Choroid plexus epithelial cell (primary cell): ENCODE measurements around the gene RGS7.

Experiments used
- DNase-seq: peaks from one replicate; pipeline ENCODE4 v3.0.0-alpha.2; 2010; ENCODE audit warnings: low read depth
- H3K4me3 ChIP-seq: 2 replicates; pipeline ENCODE4 v1.5.1; 2011; ENCODE audit warnings: low read depth, mild to moderate bottlenecking, control low read depth, low read length, moderate library complexity
- TF ChIP-seq, protein P1 (sequence below): conservative IDR thresholded peaks from 2 replicates; pipeline ENCODE4 v1.5.1; 2011; ENCODE audit warnings: low read depth, mild to moderate bottlenecking, control low read depth, inconsistent platforms, low read length, moderate library complexity

RGS7 gene

DNA sequence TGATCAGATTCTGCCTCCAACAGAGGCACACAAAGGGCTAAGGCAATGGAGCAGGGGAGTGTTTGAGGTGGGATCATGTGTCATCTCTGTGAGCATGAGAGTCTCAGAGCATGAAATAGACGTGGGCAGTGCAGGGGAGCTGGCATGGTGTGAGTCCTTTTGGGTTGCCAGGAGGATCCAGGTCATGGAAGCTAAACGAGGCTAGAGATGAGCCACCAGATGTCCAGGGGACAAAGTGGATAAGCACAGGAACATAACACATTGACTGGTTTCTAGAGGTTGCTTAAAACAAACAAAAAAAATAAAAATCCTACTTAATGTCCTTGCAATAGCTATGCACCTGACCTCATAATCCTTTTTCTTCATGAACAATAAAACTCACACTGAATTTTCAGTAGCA is 490.3 kb downstream of the RGS7 start:
- TF ChIP-seq, protein P1, sequence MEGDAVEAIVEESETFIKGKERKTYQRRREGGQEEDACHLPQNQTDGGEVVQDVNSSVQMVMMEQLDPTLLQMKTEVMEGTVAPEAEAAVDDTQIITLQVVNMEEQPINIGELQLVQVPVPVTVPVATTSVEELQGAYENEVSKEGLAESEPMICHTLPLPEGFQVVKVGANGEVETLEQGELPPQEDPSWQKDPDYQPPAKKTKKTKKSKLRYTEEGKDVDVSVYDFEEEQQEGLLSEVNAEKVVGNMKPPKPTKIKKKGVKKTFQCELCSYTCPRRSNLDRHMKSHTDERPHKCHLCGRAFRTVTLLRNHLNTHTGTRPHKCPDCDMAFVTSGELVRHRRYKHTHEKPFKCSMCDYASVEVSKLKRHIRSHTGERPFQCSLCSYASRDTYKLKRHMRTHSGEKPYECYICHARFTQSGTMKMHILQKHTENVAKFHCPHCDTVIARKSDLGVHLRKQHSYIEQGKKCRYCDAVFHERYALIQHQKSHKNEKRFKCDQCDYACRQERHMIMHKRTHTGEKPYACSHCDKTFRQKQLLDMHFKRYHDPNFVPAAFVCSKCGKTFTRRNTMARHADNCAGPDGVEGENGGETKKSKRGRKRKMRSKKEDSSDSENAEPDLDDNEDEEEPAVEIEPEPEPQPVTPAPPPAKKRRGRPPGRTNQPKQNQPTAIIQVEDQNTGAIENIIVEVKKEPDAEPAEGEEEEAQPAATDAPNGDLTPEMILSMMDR: no peak
- no peak for DNase-seq
- no peak overlapping the region for H3K4me3 ChIP-seq

DNA sequence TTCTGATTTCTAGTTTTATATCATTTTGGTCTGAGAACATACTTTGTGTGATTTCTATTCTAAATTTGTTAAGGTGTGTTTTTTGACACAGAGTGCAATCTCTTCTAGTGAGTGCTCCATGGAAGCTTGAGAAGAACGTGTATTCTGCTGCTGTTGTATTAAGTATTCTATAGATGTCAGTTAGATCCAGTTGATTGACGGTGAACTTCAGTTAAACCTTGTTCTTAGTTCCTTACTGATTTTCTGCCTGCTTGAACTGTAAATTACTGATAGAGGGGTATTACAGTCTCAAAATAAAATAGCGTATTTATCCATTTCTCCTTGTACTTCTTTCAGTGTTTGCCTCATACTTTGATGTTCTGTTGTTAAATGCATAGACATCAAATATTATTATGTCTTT is 497.0 kb downstream of the RGS7 start:
- no peak for DNase-seq
- H3K4me3 ChIP-seq: no peak overlapping the region
- TF ChIP-seq, protein P1: no peak

DNA sequence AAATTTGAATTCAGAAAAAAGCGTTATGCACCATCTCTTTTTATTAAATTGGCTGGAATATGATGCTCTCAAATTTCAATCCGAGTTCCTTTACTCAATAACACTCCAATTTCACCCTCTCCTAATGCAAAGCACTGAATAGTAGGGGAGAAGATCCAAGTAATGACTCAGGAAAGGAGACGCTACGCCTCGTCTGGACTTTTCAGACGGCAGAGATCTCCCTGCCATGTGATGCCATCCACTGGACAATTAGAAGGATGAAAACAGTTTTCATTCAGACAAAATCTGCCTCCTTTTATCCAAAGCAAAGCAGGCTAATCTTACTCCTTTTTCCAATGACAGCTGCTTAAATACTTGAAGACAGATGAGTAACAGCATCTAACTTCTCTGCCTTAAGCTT is 502.6 kb downstream of the RGS7 start:
- TF ChIP-seq, protein P1: no peak
- H3K4me3 ChIP-seq: no peak overlapping the region
- DNase-seq: no peak

DNA sequence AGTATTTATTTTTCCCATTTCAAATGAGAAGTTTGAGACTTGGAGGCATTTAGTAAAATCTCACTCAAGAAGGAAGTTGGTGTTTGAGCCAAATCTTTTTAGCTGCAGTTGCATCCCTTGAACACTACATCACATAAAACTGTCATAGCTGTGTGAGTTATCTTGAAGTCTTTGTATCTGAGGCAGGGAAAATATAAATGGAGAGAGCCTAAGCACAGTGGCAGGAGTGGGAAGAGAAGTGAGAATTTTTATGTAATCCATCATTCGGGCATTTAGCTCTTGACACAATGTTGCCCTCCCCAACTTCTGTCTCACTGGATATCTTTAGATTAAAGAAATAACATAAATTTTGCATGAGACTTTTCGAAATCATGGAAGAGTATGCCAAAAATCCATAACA is 509.7 kb downstream of the RGS7 start:
- no peak for DNase-seq
- TF ChIP-seq, protein P1: no peak
- no peak overlapping the region for H3K4me3 ChIP-seq

DNA sequence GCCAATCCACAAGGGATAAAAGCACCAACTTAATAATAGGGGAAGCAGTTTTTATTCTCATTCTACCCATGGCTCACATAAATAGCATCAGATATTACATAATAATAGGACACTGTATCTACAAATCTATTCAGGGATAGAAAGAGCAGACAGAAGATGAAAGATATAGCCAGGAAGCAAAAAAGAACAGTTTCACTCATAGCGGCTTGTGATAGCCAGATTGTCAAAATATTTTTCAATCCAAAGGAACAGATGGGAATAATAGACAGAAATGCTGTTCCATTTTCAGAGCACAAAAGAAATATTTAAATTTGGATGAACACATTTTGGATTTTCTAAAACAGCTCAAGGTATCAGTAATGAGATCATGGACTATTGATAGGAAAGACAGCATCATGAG is 512.5 kb downstream of the RGS7 start:
- H3K4me3 ChIP-seq: no peak overlapping the region
- TF ChIP-seq, protein P1: no peak
- no peak for DNase-seq

DNA sequence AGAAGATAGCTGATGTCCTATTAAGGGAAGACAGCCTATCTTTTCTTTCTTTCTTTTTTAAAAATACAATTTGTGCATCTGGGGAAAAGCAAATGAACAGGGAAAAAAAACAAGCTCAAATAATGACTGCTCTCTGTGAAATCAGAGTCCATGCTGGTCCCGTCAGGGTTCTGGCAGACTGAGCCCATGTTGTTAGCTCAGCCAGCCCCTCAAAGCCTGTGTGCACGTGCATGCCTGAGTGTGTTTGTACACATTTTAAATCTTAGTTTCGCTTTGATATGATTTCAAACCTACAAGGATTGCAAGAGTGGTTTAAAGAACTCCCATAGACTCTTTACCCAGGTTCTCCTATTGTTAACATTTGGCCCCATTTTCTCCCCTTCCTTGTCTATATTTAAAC is 513.2 kb downstream of the RGS7 start:
- TF ChIP-seq, protein P1: no peak
- no peak for DNase-seq
- no peak overlapping the region for H3K4me3 ChIP-seq

DNA sequence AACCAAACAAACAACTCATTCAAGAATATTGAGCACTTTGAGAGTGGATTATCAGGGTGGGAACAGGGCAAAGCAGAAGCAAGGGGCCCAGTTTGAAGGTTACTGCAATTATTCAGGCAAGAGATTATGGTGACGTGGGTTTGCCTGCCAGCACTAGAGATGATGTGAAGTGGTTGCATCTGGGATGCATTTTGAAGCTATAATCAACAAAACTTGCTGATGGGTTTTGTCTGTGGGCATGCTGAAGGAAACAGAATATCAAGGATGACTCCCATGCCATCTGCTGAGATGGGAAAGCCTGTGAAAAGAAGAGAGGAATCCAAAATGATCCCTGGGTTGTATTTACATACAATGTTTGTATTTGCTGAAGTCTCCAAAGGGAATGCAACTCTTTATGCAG is 520.7 kb downstream of the RGS7 start:
- no peak for DNase-seq
- TF ChIP-seq, protein P1: no peak
- no peak overlapping the region for H3K4me3 ChIP-seq
